Colonic mucosa (tissue), 4 donors: ENCODE measurements around the gene COL8A2. TPM values are rescaled to one million over a fixed set of nuclear protein-coding genes. Genes with fewer than 3 reads are reported as not detected.

Experiments used
- DNase-seq: peaks from one replicate; pipeline ENCODE4 v3.0.0-alpha.2; 2020
- H3K27ac ChIP-seq: fragments of 200-600 bp; one replicate; pipeline ENCODE4 v1.8.0; 2021
- H3K27me3 ChIP-seq: fragments of 200-600 bp; one replicate; pipeline ENCODE4 v1.8.0; 2021
- H3K36me3 ChIP-seq: fragments of 200-600 bp; one replicate; pipeline ENCODE4 v1.8.0; 2021
- H3K4me1 ChIP-seq: fragments of 200-600 bp; one replicate; pipeline ENCODE4 v1.8.0; 2021; ENCODE audit warnings: mild to moderate bottlenecking
- H3K4me3 ChIP-seq: fragments of 200-600 bp; one replicate; pipeline ENCODE4 v1.8.0; 2021
- H3K9ac ChIP-seq, 2 donors: one replicate each; pipeline ENCODE4 v1.7.0; 2013; ENCODE audit warnings: control low read depth in 2 of 2, low read depth in 2 of 2, low read length in 2 of 2
- H3K9me3 ChIP-seq: fragments of 200-600 bp; one replicate; pipeline ENCODE4 v1.8.0; 2021
- intact Hi-C: fragments of 100-400 bp; cut with DNase I; formaldehyde crosslinking; loops from one replicate; pipeline ENCODE4 v1.14.1; 2022
- total RNA-seq, 2 donors: library from RNA; stranded (reverse); fragmentation: NEBNext Ultra II Directional in 1 of 2; extraction: Animal tissue kit (Norgen Biotek cat#: 25700) in 1 of 2; gene quantifications; one replicate each; pipeline ENCODE4 v1.2.1, GENCODE V29; 2021
- TF ChIP-seq, protein P1 (sequence below): fragments of 200-600 bp; IDR thresholded peaks from one replicate; pipeline ENCODE4 v1.8.0; 2022; ENCODE audit warnings: antibody characterized with exemption, mild to moderate bottlenecking
- donor health status: healthy.
- donor health status: DM: no; HTN: no; CAD: no.
- donor health status: DM: no; HTN: no; CAD: no.

COL8A2 gene
- total RNA-seq, 2 donors from 2014 or later, result 1.1 to 2.1 TPM

DNA sequence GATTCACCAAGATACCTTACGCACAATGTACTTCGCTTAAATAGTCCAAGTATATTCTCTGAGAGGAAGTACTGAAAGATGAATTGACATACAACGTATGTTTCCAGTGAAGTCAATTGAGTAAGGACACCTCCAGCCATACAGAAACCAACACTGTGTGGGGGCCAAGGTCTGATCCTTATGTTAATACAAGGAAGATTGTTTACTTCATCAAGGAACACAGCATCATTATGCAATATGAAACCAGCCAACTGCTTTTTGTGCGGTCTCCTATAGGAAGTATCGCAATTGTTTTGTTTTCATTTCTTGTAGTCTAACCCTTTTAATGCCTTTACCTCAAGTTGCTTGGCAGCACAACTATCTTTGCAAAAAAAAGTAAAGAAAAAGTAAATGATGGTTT, 69.3 kb downstream of the COL8A2 start:
- H3K36me3 ChIP-seq, result no peaks in the 10 kb centered on the region
- intact Hi-C loops, result no loop called here
- no peak overlapping the region for H3K4me3 ChIP-seq
- H3K27me3 ChIP-seq, result no peaks in the 10 kb centered on the region
- no peaks in the 10 kb centered on the region for H3K9me3 ChIP-seq
- no peak for DNase-seq
- TF ChIP-seq, protein P1, sequence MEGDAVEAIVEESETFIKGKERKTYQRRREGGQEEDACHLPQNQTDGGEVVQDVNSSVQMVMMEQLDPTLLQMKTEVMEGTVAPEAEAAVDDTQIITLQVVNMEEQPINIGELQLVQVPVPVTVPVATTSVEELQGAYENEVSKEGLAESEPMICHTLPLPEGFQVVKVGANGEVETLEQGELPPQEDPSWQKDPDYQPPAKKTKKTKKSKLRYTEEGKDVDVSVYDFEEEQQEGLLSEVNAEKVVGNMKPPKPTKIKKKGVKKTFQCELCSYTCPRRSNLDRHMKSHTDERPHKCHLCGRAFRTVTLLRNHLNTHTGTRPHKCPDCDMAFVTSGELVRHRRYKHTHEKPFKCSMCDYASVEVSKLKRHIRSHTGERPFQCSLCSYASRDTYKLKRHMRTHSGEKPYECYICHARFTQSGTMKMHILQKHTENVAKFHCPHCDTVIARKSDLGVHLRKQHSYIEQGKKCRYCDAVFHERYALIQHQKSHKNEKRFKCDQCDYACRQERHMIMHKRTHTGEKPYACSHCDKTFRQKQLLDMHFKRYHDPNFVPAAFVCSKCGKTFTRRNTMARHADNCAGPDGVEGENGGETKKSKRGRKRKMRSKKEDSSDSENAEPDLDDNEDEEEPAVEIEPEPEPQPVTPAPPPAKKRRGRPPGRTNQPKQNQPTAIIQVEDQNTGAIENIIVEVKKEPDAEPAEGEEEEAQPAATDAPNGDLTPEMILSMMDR, result no peak
- H3K27ac ChIP-seq, result no peak overlapping the region
- no peaks in the 10 kb centered on the region for H3K4me1 ChIP-seq
- no peak overlapping the region for H3K9ac ChIP-seq

DNA sequence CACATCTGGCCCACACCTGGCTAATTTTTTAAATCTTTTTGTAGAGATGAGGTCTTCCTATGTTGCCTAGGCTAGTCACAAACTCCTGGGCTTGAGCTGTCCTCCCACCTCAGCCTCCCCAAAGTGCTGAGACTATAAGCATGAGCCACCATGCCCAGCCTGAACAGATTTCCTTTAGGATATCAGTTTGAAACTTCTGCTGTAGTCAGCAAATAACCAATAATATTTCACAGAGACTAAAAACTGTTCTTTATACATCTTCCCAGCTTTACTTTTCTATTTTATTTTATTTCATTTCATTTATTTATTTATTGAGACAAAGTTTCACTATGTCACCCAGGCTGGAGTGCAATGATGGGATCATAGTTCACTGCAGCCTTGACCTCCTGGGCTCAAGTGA, 71.0 kb downstream of the COL8A2 start:
- no peaks in the 10 kb centered on the region for H3K9me3 ChIP-seq
- H3K4me3 ChIP-seq, result no peak overlapping the region
- no peaks in the 10 kb centered on the region for H3K27me3 ChIP-seq
- no peak for DNase-seq
- TF ChIP-seq, protein P1, result no peak
- no peak overlapping the region for H3K27ac ChIP-seq
- intact Hi-C loops, result no loop called here
- H3K9ac ChIP-seq, result no peak overlapping the region
- no peaks in the 10 kb centered on the region for H3K36me3 ChIP-seq
- no peaks in the 10 kb centered on the region for H3K4me1 ChIP-seq

DNA sequence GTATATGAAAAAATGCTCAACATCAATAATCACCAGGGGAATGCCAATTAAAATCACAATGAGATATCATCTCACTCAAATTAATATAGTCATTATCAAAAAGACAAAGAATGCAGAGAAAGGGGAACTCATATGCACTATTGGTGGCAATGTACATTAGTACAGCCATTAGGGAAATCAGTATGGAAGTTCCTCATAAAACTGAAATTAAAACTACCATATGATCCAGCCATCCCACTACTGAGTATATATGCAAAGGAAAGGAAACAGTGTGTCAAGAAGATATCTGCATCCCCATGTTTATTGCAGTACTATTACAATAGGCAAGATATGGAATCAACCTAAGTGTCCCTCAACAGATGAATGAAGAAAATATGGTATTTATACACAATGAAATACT, 73.2 kb downstream of the COL8A2 start:
- H3K9ac ChIP-seq, result no peak overlapping the region
- H3K36me3 ChIP-seq, result no peaks in the 10 kb centered on the region
- intact Hi-C loops, result no loop called here
- no peak overlapping the region for H3K4me3 ChIP-seq
- TF ChIP-seq, protein P1, result no peak
- no peak for DNase-seq
- H3K27ac ChIP-seq, result no peak overlapping the region
- H3K4me1 ChIP-seq, result no peaks in the 10 kb centered on the region
- H3K27me3 ChIP-seq, result no peaks in the 10 kb centered on the region
- no peaks in the 10 kb centered on the region for H3K9me3 ChIP-seq

Other genes with a start within 250 kb of the COL8A2 start
- gene AGO1, start 242.0 kb downstream of the COL8A2 start, total RNA-seq, result 10 to 100 TPM; 24.2 to 27.7 TPM
- gene AGO3, start 194.1 kb downstream of the COL8A2 start, total RNA-seq, result 10 to 100 TPM; 16.7 to 21.4 TPM
- under 1 TPM in 1 of 2 donors, not detected in 1; 0.13 TPM for gene TEKT2, start 41.1 kb downstream of the COL8A2 start, total RNA-seq
- gene ADPRS, start 36.3 kb downstream of the COL8A2 start, total RNA-seq, result 10 to 100 TPM; 30.4 to 33.0 TPM
- 10 to 100 TPM; 59.0 to 60.6 TPM for gene TRAPPC3, start 24.3 kb upstream of the COL8A2 start, total RNA-seq
- 10 to 100 TPM; 37.7 to 50.0 TPM for gene MAP7D1, start 30.9 kb upstream of the COL8A2 start, total RNA-seq
- 100 to 1,000 TPM in 1 of 2 donors, 10 to 100 TPM in 1; 81.0 to 103 TPM for gene THRAP3, start 99.2 kb upstream of the COL8A2 start, total RNA-seq
- 10 to 100 TPM in 1 of 2 donors, 1 to 10 TPM in 1; 7.4 to 22.8 TPM for gene SH3D21, start 181.1 kb upstream of the COL8A2 start, total RNA-seq
- 1 to 10 TPM; 5.3 to 8.7 TPM for gene EVA1B, start 198.4 kb upstream of the COL8A2 start, total RNA-seq